ENCODE results near the gene CAMKK2. TPM values are rescaled to one million over a fixed set of nuclear protein-coding genes. Genes with fewer than 3 reads are reported as not detected.
"Not testable (repeated sequence)": the region's sequence is repeated elsewhere in the genome, so short reads cannot be mapped to it uniquely, and the experiment has no call there.

The CAMKK2 gene
- total RNA-seq, 1 donor from 2014 or later: 13.3 TPM

DNA sequence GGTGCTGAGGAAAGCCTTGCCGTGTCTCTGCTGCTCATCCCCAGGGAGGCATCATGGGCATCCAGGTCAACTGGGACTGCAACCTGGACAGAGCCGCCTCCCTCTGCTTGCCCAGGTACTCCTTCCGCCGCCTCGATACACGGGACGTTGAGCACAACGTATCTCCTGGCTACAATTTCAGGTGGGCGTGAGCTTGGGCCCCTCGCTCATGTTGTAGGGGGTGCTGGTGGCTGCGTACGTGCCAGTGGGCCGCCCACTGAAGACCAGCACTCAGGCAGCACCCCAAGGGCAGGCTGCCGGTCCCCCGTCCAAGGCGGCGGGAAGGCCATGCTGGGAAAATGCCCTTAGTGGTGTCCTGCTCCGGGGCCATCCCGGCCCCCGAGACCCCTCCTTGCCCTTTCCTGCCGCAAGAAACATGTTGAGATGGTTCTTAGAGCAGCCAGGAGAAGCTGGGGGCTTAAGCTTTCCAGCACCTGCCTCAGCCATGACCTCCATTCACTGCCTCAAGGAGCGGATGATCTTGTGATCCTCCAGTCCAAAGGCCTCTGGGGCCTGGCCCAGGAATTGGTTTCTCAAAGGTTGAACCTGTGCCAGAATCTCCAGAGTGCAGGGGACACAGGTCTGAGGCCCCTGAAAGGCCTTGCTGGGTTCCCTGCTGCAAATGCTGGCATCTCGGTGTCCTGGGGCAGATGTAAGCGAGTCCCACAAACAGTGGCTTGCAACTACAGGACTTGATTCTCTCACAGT is 67.4 kb downstream of the CAMKK2 start:
- Histone ChIP-seq H3K4me3 (no peak overlapping the region), H3K36me3 (peaks cover 24% of the 10 kb centered on the region), H3K4me1 (peaks cover 8% of the 10 kb centered on the region), H3K27me3 (ENCODE audit: low read depth) (no peaks in the 10 kb centered on the region), H3K27ac (replicated peaks) (no peak overlapping the region), H3K9me3 (replicated peaks) (no peaks in the 10 kb centered on the region)
- TF ChIP-seq, protein P1, sequence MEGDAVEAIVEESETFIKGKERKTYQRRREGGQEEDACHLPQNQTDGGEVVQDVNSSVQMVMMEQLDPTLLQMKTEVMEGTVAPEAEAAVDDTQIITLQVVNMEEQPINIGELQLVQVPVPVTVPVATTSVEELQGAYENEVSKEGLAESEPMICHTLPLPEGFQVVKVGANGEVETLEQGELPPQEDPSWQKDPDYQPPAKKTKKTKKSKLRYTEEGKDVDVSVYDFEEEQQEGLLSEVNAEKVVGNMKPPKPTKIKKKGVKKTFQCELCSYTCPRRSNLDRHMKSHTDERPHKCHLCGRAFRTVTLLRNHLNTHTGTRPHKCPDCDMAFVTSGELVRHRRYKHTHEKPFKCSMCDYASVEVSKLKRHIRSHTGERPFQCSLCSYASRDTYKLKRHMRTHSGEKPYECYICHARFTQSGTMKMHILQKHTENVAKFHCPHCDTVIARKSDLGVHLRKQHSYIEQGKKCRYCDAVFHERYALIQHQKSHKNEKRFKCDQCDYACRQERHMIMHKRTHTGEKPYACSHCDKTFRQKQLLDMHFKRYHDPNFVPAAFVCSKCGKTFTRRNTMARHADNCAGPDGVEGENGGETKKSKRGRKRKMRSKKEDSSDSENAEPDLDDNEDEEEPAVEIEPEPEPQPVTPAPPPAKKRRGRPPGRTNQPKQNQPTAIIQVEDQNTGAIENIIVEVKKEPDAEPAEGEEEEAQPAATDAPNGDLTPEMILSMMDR (IDR thresholded peaks at IDR 0.05; ENCODE audit: borderline replicate concordance): no peak
- DNase-seq: no peak
- intact Hi-C loops (cut with micrococcal nuclease): no loop called here

DNA sequence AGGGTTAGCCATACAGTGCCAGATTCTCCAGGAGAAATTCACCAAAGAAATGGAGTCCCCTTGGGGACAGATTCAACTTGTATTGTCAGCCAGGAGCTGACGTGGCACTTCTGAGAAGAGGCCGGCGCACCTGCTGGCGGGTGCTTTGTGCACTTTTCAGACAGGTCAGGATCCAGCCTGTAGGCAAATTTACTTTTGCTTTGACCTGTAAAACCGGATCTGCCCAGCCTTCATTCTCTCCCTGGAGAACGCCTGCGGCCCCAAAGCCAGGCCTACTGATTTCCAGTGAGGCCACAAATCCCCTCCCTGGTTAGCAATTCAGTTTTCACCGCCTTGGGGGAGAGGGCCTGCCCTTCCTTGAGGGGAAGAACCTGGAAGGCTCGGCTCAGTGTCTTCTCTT is 69.2 kb downstream of the CAMKK2 start:
- intact Hi-C loops (cut with micrococcal nuclease): no loop called here
- no peaks in the 10 kb centered on the region for H3K27me3 ChIP-seq (ENCODE audit: low read depth)
- H3K9me3 ChIP-seq (replicated peaks): no peaks in the 10 kb centered on the region
- H3K4me1 ChIP-seq: peaks cover 8% of the 10 kb centered on the region
- H3K4me3 ChIP-seq: no peak overlapping the region
- peaks cover 33% of the 10 kb centered on the region for H3K36me3 ChIP-seq
- no peak overlapping the region for H3K27ac ChIP-seq (replicated peaks)
- TF ChIP-seq, protein P1 (IDR thresholded peaks at IDR 0.05; ENCODE audit: borderline replicate concordance): no peak
- no peak for DNase-seq

DNA sequence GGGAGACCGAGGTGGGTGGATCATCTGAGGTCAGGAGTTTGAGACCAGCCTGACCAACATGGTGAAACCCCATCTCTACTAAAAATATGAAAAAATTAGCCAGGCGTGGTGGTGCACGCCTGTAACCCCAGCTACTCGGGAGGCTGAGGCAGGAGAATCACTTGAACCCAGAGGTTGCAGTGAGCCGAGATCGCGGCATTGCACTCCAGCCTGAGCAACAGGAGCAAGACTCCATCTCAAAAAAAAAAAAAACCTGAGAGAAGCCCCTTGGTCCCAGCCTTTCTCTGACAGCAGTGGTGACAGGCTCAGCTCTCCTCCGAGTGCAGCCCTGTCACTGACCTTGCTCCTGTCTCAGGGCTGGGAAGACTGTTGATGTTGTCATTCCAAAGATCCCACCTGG is 69.6 kb downstream of the CAMKK2 start:
- intact Hi-C loops (cut with micrococcal nuclease); H3K9me3 ChIP-seq (replicated peaks); DNase-seq; H3K27me3 ChIP-seq (ENCODE audit: low read depth); H3K27ac ChIP-seq (replicated peaks); H3K4me1 ChIP-seq; H3K4me3 ChIP-seq: not testable (repeated sequence)
- peaks cover 35% of the 10 kb centered on the region for H3K36me3 ChIP-seq

DNA sequence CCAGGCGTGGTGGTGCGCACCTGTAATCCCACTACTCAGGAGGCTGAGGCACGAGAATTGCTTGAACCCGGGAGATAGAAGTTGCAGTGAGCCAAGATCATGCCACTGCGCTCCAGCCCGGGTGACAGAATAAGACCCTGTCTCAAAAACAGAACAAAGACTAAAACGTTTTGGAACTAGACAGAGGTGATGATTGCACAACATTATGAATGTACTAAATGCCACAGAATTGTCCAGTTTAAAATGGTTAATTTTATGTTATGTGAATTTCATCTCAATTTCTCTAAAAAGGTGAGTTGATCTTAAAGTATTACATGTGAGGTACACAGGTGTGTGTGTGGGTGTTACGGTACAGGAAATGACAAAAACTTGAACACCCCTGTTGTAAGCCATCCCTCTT is 70.1 kb downstream of the CAMKK2 start:
- H3K9me3 ChIP-seq (replicated peaks): no peaks in the 10 kb centered on the region
- H3K4me1 ChIP-seq: peaks cover 8% of the 10 kb centered on the region
- DNase-seq: no peak
- intact Hi-C loops (cut with micrococcal nuclease): no loop called here
- peaks cover 36% of the 10 kb centered on the region for H3K36me3 ChIP-seq
- H3K27me3 ChIP-seq (ENCODE audit: low read depth): no peaks in the 10 kb centered on the region
- H3K27ac ChIP-seq (replicated peaks): no peak overlapping the region
- H3K4me3 ChIP-seq: no peak overlapping the region
- TF ChIP-seq, protein P1 (IDR thresholded peaks at IDR 0.05; ENCODE audit: borderline replicate concordance): no peak

DNA sequence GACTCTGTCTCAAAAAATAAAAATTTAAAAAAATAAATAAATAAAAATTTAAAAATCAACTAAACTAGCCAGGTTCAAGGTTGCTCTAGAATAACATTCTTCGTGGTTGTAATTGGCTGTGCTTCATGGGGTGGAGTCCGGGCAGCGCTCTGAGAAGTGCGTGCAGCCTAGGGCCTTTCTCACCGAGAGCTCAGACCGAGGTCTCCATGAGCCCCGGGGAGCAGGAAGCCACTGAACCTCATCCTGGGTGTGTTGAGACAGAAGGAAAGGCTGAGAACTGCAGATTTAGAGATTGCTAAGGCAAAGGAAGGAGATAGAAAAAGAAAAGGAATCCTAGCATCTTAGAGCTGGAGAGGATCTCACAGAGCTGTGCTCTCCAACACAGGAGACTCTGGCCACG is 71.9 kb downstream of the CAMKK2 start:
- intact Hi-C loops (cut with micrococcal nuclease): no loop called here
- DNase-seq: no peak
- peaks cover 36% of the 10 kb centered on the region for H3K36me3 ChIP-seq
- no peaks in the 10 kb centered on the region for H3K4me1 ChIP-seq
- no peaks in the 10 kb centered on the region for H3K27me3 ChIP-seq (ENCODE audit: low read depth)
- H3K4me3 ChIP-seq: no peak overlapping the region
- no peaks in the 10 kb centered on the region for H3K9me3 ChIP-seq (replicated peaks)
- no peak overlapping the region for H3K27ac ChIP-seq (replicated peaks)
- TF ChIP-seq, protein P1 (IDR thresholded peaks at IDR 0.05; ENCODE audit: borderline replicate concordance): no peak
